Neuronal stem cell (in vitro differentiated cells): ENCODE measurements around the gene ECHDC1.

ENCODE experiments used
- DNase-seq: peaks from one replicate; pipeline ENCODE4 v3.0.0-alpha.2; 2013; ENCODE audit warnings: low spot score
- H2AFZ ChIP-seq: one replicate; pipeline ENCODE4 v1.6.1; 2013; ENCODE audit warnings: mild to moderate bottlenecking, low read length, inconsistent platforms
- H2AK5ac ChIP-seq: 2 replicates; pipeline ENCODE4 v1.6.1; 2013; ENCODE audit warnings: low read depth, mild to moderate bottlenecking, inconsistent platforms, low read length, moderate library complexity, mixed read lengths
- H2BK120ac ChIP-seq: 2 replicates; pipeline ENCODE4 v1.6.1; 2013; ENCODE audit warnings: low read depth, mild to moderate bottlenecking, inconsistent platforms, low read length, moderate library complexity, mixed read lengths
- H2BK12ac ChIP-seq: one replicate; pipeline ENCODE4 v1.6.1; 2013; ENCODE audit warnings: low read length, inconsistent platforms
- H2BK15ac ChIP-seq: 2 replicates; pipeline ENCODE4 v1.6.1; 2013; ENCODE audit warnings: mild to moderate bottlenecking, low read length, inconsistent platforms, mixed read lengths
- H2BK5ac ChIP-seq: one replicate; pipeline ENCODE4 v1.6.1; 2013; ENCODE audit warnings: inconsistent platforms, mild to moderate bottlenecking, low read length, moderate library complexity
- H3K14ac ChIP-seq: one replicate; pipeline ENCODE4 v1.6.1; 2013; ENCODE audit warnings: low read length, inconsistent platforms
- H3K18ac ChIP-seq: 2 replicates; pipeline ENCODE4 v1.6.1; 2013; ENCODE audit warnings: low read length, inconsistent platforms
- H3K23ac ChIP-seq: 2 replicates; pipeline ENCODE4 v1.6.1; 2013; ENCODE audit warnings: low read depth, mild to moderate bottlenecking, mixed read lengths, low read length, inconsistent platforms; ENCODE audit not compliant: poor library complexity
- H3K27ac ChIP-seq: replicated peaks from 3 replicates; pipeline ENCODE4 v1.5.1; 2013; ENCODE audit warnings: low read length, inconsistent platforms
- H3K27me3 ChIP-seq, 3 experiments: 2 replicates each; pipeline ENCODE4 v1.6.1; 2013; ENCODE audit warnings: low read length in 3 of 3, mild to moderate bottlenecking in 2 of 3, inconsistent platforms in 1 of 3, low read depth in 1 of 3, mixed read lengths in 1 of 3, moderate library complexity in 1 of 3; ENCODE audit not compliant: control insufficient read depth in 3 of 3, insufficient read depth in 3 of 3
- H3K36me3 ChIP-seq, 2 donors: replicated peaks in 1 of 2; 2 replicates each; pipeline ENCODE4 v1.6.1; 2013; ENCODE audit warnings: low read length in 2 of 2; ENCODE audit not compliant: control insufficient read depth in 2 of 2, insufficient read depth in 2 of 2
- H3K4ac ChIP-seq: 2 replicates; pipeline ENCODE4 v1.6.1; 2013; ENCODE audit warnings: inconsistent platforms, mild to moderate bottlenecking, low read length, moderate library complexity
- H3K4me1 ChIP-seq, 2 donors: 1 replicate in 1 of 2; 2 replicates in 1 of 2; pipeline ENCODE4 v1.6.1; 2013; ENCODE audit warnings: low read length in 2 of 2, low read depth in 1 of 2; ENCODE audit not compliant: control insufficient read depth in 2 of 2, insufficient read depth in 1 of 2
- H3K4me2 ChIP-seq: one replicate; pipeline ENCODE4 v1.6.1; 2013; ENCODE audit warnings: mild to moderate bottlenecking, low read length, inconsistent platforms; ENCODE audit not compliant: insufficient read depth, poor library complexity, severe bottlenecking
- H3K4me3 ChIP-seq, 2 donors: 2 replicates each; pipeline ENCODE4 v1.5.1; 2013; ENCODE audit warnings: low read length in 2 of 2, mild to moderate bottlenecking in 2 of 2, inconsistent platforms in 1 of 2, moderate library complexity in 1 of 2
- H3K79me1 ChIP-seq: one replicate; pipeline ENCODE4 v1.6.1; 2013; ENCODE audit warnings: low read depth, mild to moderate bottlenecking, inconsistent platforms, low read length, moderate library complexity
- H3K9ac ChIP-seq: one replicate; pipeline ENCODE4 v1.6.1; 2013; ENCODE audit warnings: mild to moderate bottlenecking, low read depth, low read length, inconsistent platforms; ENCODE audit not compliant: poor library complexity
- H3K9me3 ChIP-seq, 2 donors: replicated peaks in 1 of 2; 2 replicates each; pipeline versions ENCODE3 to v1.6.1; 2013; ENCODE audit warnings: low read length in 2 of 2, mild to moderate bottlenecking in 2 of 2, inconsistent platforms in 1 of 2, low read depth in 1 of 2, mixed read lengths in 1 of 2, moderate library complexity in 1 of 2; ENCODE audit not compliant: control insufficient read depth in 2 of 2, insufficient read depth in 1 of 2
- H4K8ac ChIP-seq: one replicate; pipeline ENCODE4 v1.6.1; 2013; ENCODE audit warnings: low read depth, mild to moderate bottlenecking, inconsistent platforms, low read length, moderate library complexity
- H4K91ac ChIP-seq: one replicate; pipeline ENCODE4 v1.6.1; 2013; ENCODE audit warnings: low read length, low read depth, mild to moderate bottlenecking, inconsistent platforms; ENCODE audit not compliant: poor library complexity
- WGBS, 2 donors: extraction: QIAGEN DNeasy Blood & Tissue Kit; methylation state at CpG; one replicate each; pipeline ENCODE4 v1.1.7; 2013; ENCODE audit warnings: missing lambda C conversion rate in 2 of 2, mixed read lengths in 1 of 2; ENCODE audit not compliant: insufficient read length in 2 of 2, insufficient replicate concordance in 1 of 2; ENCODE audit errors: extremely low coverage in 2 of 2; 5-methylcytosine and 5-hydroxymethylcytosine counted together

Gene ECHDC1

GRCh38 chr6:127288705-127289104, 54.7 kb downstream of the ECHDC1 start:
- H3K14ac ChIP-seq = no peak overlapping the region
- no peaks in the 10 kb centered on the region for H3K4me1 ChIP-seq
- H3K27me3 ChIP-seq = no peaks in the 10 kb centered on the region
- H3K9ac ChIP-seq = no peak overlapping the region
- DNase-seq = no peak
- H3K9me3 ChIP-seq = no peaks in the 10 kb centered on the region
- H3K4me2 ChIP-seq = no peak overlapping the region
- H2AFZ ChIP-seq = no peak overlapping the region
- no peak overlapping the region for H3K18ac ChIP-seq
- no peak overlapping the region for H3K23ac ChIP-seq
- H4K91ac ChIP-seq = no peak overlapping the region
- H2BK12ac ChIP-seq = no peak overlapping the region
- H3K27ac ChIP-seq = no peak overlapping the region
- H3K36me3 ChIP-seq = peaks cover 11 to 100% of the 10 kb centered on the region in 2 donors
- no peak overlapping the region for H3K4ac ChIP-seq
- no peak overlapping the region for H3K4me3 ChIP-seq
- no peak overlapping the region for H2BK5ac ChIP-seq
- no peak overlapping the region for H2BK15ac ChIP-seq
- no peak overlapping the region for H4K8ac ChIP-seq
- H3K79me1 ChIP-seq = no peaks in the 10 kb centered on the region
- no peak overlapping the region for H2AK5ac ChIP-seq
- no peak overlapping the region for H2BK120ac ChIP-seq

DNA sequence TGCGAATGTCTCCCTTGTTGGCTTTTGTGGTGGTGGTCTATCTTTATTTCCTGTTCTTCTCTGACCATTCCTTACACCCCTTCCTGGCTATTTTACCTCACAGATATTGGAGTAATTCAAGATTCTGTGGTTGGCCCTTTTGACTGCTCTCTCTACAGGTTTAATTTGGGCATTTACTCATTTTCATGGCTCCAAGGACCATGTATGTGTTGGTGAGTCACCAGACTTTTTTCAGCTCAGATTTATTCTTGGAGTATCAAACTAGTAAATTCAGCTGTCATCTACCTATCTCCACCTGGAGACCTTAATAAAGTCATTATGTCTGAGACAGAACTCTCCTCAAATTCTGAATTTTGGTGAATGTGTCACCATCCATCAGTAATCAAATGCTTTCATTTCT, 61.2 kb downstream of the ECHDC1 start:
- no peak overlapping the region for H3K4me3 ChIP-seq
- no peak for DNase-seq
- no peaks in the 10 kb centered on the region for H3K4me1 ChIP-seq
- no peaks in the 10 kb centered on the region for H3K79me1 ChIP-seq
- H3K9me3 ChIP-seq = no peaks in the 10 kb centered on the region
- H2BK120ac ChIP-seq = no peak overlapping the region
- no peaks in the 10 kb centered on the region for H3K27me3 ChIP-seq
- H2AFZ ChIP-seq = no peak overlapping the region
- H2BK15ac ChIP-seq = no peak overlapping the region
- WGBS, 2 donors = no CpG with 5 or more reads among the region's 1 CpG
- H3K14ac ChIP-seq = no peak overlapping the region
- no peak overlapping the region for H3K4ac ChIP-seq
- no peak overlapping the region for H2BK5ac ChIP-seq
- H3K4me2 ChIP-seq = no peak overlapping the region
- no peak overlapping the region for H2AK5ac ChIP-seq
- peaks cover 11 to 81% of the 10 kb centered on the region in 2 donors for H3K36me3 ChIP-seq
- H3K27ac ChIP-seq = no peak overlapping the region
- no peak overlapping the region for H3K9ac ChIP-seq
- no peak overlapping the region for H4K8ac ChIP-seq
- H3K18ac ChIP-seq = no peak overlapping the region
- H4K91ac ChIP-seq = no peak overlapping the region
- H3K23ac ChIP-seq = no peak overlapping the region
- H2BK12ac ChIP-seq = no peak overlapping the region

DNA sequence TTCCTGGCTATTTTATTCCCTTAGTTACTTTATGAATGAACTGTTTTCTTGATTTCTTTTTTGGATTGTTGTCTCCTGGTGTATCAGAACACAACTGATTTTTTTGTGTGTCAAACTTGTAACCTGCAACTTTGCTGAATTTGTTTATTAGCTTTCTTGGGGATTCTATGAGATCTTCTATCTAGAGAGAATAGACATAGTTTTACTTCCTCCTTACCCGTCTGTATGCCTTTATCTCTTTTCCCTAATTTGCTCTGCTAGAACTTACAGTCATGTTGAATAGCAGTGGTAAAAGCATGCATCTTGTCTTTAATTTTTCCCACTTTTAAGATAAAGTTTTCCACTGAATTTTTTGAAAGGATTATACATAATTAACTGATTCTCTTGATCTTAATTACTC, 63.6 kb downstream of the ECHDC1 start:
- Histone ChIP-seq H3K27me3 (no peaks in the 10 kb centered on the region), H3K4me3 (no peak overlapping the region), H2BK5ac (no peak overlapping the region), H2AK5ac (no peak overlapping the region), H2AFZ (no peak overlapping the region), H3K79me1 (no peaks in the 10 kb centered on the region), H3K36me3 (peaks cover 4 to 57% of the 10 kb centered on the region in 2 donors), H3K18ac (no peak overlapping the region), H3K4ac (no peak overlapping the region), H3K9me3 (no peaks in the 10 kb centered on the region), H4K91ac (no peak overlapping the region), H3K9ac (no peak overlapping the region), H3K4me1 (peaks cover 0 to 2% of the 10 kb centered on the region in 2 donors), H2BK12ac (no peak overlapping the region), H3K27ac (no peak overlapping the region), H3K23ac (no peak overlapping the region), H4K8ac (no peak overlapping the region), H3K4me2 (no peak overlapping the region), H2BK120ac (no peak overlapping the region), H2BK15ac (no peak overlapping the region), H3K14ac (no peak overlapping the region)
- no CpG with 5 or more reads among the region's 1 CpG for WGBS, 2 donors
- no peak for DNase-seq

- H2BK12ac ChIP-seq = no peak overlapping the region
- H2BK5ac ChIP-seq = no peak overlapping the region
- no peak overlapping the region for H4K91ac ChIP-seq
- no peak overlapping the region for H2BK120ac ChIP-seq
- peaks cover 0 to 2% of the 10 kb centered on the region in 2 donors for H3K4me1 ChIP-seq
- H3K4ac ChIP-seq = no peak overlapping the region
- DNase-seq = no peak
- H3K36me3 ChIP-seq = peaks cover 4 to 44% of the 10 kb centered on the region in 2 donors
- no peak overlapping the region for H4K8ac ChIP-seq
- no peak overlapping the region for H2AK5ac ChIP-seq
- no peak overlapping the region for H3K9ac ChIP-seq
- no peak overlapping the region for H3K14ac ChIP-seq
- H2AFZ ChIP-seq = no peak overlapping the region
- no peak overlapping the region for H3K23ac ChIP-seq
- H3K9me3 ChIP-seq = no peaks in the 10 kb centered on the region
- H2BK15ac ChIP-seq = no peak overlapping the region
- no peak overlapping the region for H3K4me2 ChIP-seq
- H3K18ac ChIP-seq = no peak overlapping the region
- H3K27me3 ChIP-seq = no peaks in the 10 kb centered on the region
- no CpG with 5 or more reads among the region's 3 CpGs for WGBS, 2 donors
- no peaks in the 10 kb centered on the region for H3K79me1 ChIP-seq
- H3K27ac ChIP-seq = no peak overlapping the region
- no peak overlapping the region for H3K4me3 ChIP-seq
Measured at GRCh38 chr6:127277878-127278843, 65.2 kb downstream of the ECHDC1 start.
